GM12874 (cell line): ENCODE data around the gene PRKAR1B.

Experiments used
- CTCF ChIP-seq: IDR thresholded peaks from 2 replicates; pipeline ENCODE4 v1.5.1; 2011; ENCODE audit warnings: low read depth, mild to moderate bottlenecking, control low read depth, low read length, moderate library complexity; ENCODE audit not compliant: insufficient read depth

Gene PRKAR1B

GRCh38 chr7:506921-507622 is 220.0 kb downstream of the PRKAR1B start:
- TF ChIP-seq CTCF, result no peak

- TF ChIP-seq CTCF, result no peak
Measured at GRCh38 chr7:506391-506831, 220.7 kb downstream of the PRKAR1B start.

- no peak for TF ChIP-seq CTCF
Measured at GRCh38 chr7:505171-505570, 221.9 kb downstream of the PRKAR1B start.

GRCh38 chr7:504221-505111 is 222.6 kb downstream of the PRKAR1B start:
- TF ChIP-seq CTCF, result no peak

GRCh38 chr7:503575-504111 is 223.4 kb downstream of the PRKAR1B start:
- no peak for TF ChIP-seq CTCF

- no peak for TF ChIP-seq CTCF
Measured at GRCh38 chr7:502296-502695, 224.8 kb downstream of the PRKAR1B start.

- no peak for TF ChIP-seq CTCF
Measured at GRCh38 chr7:501526-501925, 225.6 kb downstream of the PRKAR1B start.
